Adrenal gland (tissue), 12 donors: Measurements from ENCODE around the gene CFAP221. TPM values are rescaled to one million over a fixed set of nuclear protein-coding genes. Genes with fewer than 3 reads are reported as not detected.

Experiments
- DNase-seq, 7 donors: peaks; one replicate each; pipeline ENCODE4 v3.0.0-alpha.2; 2019 to 2020
- H3K27ac ChIP-seq, 5 donors: fragments of 200-600 bp; sonication (generic) in 4 of 5; 1 replicate in 3 of 5; 2 replicates in 2 of 5; pipeline versions ENCODE4 v1.5.1 to v1.8.0; 2016 to 2020; ENCODE audit warnings: mild to moderate bottlenecking in 1 of 5
- H3K27me3 ChIP-seq: fragments of 200-600 bp; 2 replicates; pipeline ENCODE4 v1.8.0; 2021
- H3K36me3 ChIP-seq, 2 donors: fragments of 200-600 bp; replicated peaks in 1 of 2; 1 replicate in 1 of 2; 2 replicates in 1 of 2; pipeline versions ENCODE4 v1.5.1 to v1.8.0; 2018 to 2022
- H3K4me1 ChIP-seq, 2 donors: fragments of 200-600 bp; replicated peaks in 1 of 2; 1 replicate in 1 of 2; 2 replicates in 1 of 2; pipeline versions ENCODE4 v1.5.1 to v1.8.0; 2018 to 2021
- H3K4me3 ChIP-seq, 4 donors: fragments of 200-600 bp; sonication (generic) in 3 of 4; one replicate each; pipeline ENCODE4 v1.5.1; 2016 to 2018
- H3K9me3 ChIP-seq, 3 donors: fragments of 200-600 bp; sonication (generic) in 1 of 3; replicated peaks in 1 of 3; 1 replicate in 2 of 3; 2 replicates in 1 of 3; pipeline versions ENCODE4 v1.5.1 to v1.8.0; 2016 to 2021
- CTCF ChIP-seq, 6 experiments: fragments of 450-650 bp in 4 of 6; fragments of 200-600 bp in 2 of 6; sonication (generic) in 1 of 6; IDR thresholded peaks; 1 replicate in 5 of 6; 2 replicates in 1 of 6; pipeline versions ENCODE4 v1.5.1 to v1.8.0; 2016 to 2021; ENCODE audit warnings: antibody characterized with exemption in 6 of 6, mild to moderate bottlenecking in 2 of 6, moderate library complexity in 1 of 6
- POLR2A ChIP-seq, 2 donors: fragments of 450-650 bp; IDR thresholded peaks; one replicate each; pipeline ENCODE4 v1.6.1; 2017; ENCODE audit warnings: antibody characterized with exemption in 2 of 2, mild to moderate bottlenecking in 2 of 2, moderate library complexity in 1 of 2
- WGBS, 4 donors: extraction: QIAGEN DNeasy Blood & Tissue Kit in 2 of 4; methylation state at CpG; one replicate each; pipeline versions ENCODE4 v1.1.5 to v1.1.7; 2013 to 2017; 5-methylcytosine and 5-hydroxymethylcytosine counted together
- intact Hi-C, 2 donors: fragments of 100-400 bp; cut with DNase I; formaldehyde crosslinking; loops; one replicate each; pipeline versions ENCODE4 v1.14.1 to v1.15.0; 2022 to 2023
- polyA plus RNA-seq, 3 donors: library from polyadenylated mRNA; stranded (reverse); fragments of 200-250 nt in 2 of 3; fragments of 350-450 nt in 1 of 3; fragmentation: Illumina TruSeq in 1 of 3; extraction: RNeasy Lipid Tissue Mini Kit (QIAGEN cat#74804) in 1 of 3; gene quantifications; one replicate each; pipeline ENCODE4 v1.2.3, GENCODE V29; 2013 to 2014
- total RNA-seq, 9 donors: library from RNA; depleted of rRNA in 4 of 9; stranded (reverse); fragments of >200 nt in 4 of 9; fragments of 120-200 nt in 1 of 9; fragmentation: NEBNext Ultra II Directional in 1 of 9; extraction: Animal tissue kit (Norgen Biotek cat#: 25700) in 1 of 9; gene quantifications; one replicate each; pipeline versions ENCODE4 v1.1.0 to v1.2.4, GENCODE V29; 2013 to 2023
- donor health status: healthy with polysubstance abuse.
- donor health status: Bipolar disorder and iron deficiency.
- donor health status: DM: yes; HTN: yes; CAD: no.
- donor health status: DM: no; HTN: no; CAD: no.
- donor health status: DM: no; HTN: no; CAD: no.
- donor health status: DM: yes; HTN: yes; CAD: no.

Gene CFAP221
- total and polyA plus RNA-seq, 12 donors: 1.1 to 14.0 (median 4.4) TPM

DNA sequence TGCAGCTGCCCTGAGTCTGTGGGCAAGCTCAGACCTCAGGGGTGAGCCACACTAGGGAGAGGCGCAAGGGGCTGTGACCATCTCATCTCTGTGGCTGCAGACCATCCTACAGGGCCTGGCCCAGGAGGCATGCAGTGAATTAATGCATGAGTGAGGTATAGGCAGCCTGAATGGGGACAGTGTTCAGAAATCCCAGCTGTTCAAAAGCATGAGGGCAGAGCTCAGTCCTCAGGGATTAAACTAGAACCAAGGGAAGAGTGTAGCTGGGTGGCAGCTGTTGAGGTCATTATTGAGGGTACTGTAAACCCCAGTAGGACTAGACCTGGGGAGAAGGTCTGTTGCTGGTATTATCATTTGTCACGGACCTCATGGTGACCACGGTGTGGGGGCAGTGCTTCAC, 151.8 kb downstream of the CFAP221 start:
- peaks cover 0 to 19% of the 10 kb centered on the region in 2 donors for H3K4me1 ChIP-seq
- no peaks in the 10 kb centered on the region for H3K27me3 ChIP-seq
- no peak for DNase-seq
- TF ChIP-seq CTCF (IDR thresholded peaks at IDR 0.05) (no peak), POLR2A (IDR thresholded peaks at IDR 0.05) (no peak)
- no peak overlapping the region for H3K27ac ChIP-seq
- 94 to 100% (median 98%) methylated on average over 3 of the region's 3 CpGs for WGBS, 4 donors
- H3K36me3 ChIP-seq: no peaks in the 10 kb centered on the region
- H3K4me3 ChIP-seq: no peak overlapping the region
- intact Hi-C loops: no loop called here
- H3K9me3 ChIP-seq: no peaks in the 10 kb centered on the region

- Histone ChIP-seq H3K4me3 (no peak overlapping the region), H3K36me3 (no peaks in the 10 kb centered on the region), H3K27me3 (no peaks in the 10 kb centered on the region), H3K4me1 (peaks cover 0 to 19% of the 10 kb centered on the region in 2 donors), H3K9me3 (no peaks in the 10 kb centered on the region), H3K27ac (no peak overlapping the region)
- intact Hi-C loops: no loop called here
- WGBS, 4 donors: 71 to 84% (median 73%) methylated on average over 6 of the region's 6 CpGs
- TF ChIP-seq CTCF (IDR thresholded peaks at IDR 0.05) (no peak), POLR2A (IDR thresholded peaks at IDR 0.05) (no peak)
- no peak for DNase-seq
Measured at GRCh38 chr2:119696494-119697030, 152.3 kb downstream of the CFAP221 start.

- Histone ChIP-seq H3K27ac (no peak overlapping the region), H3K36me3 (no peaks in the 10 kb centered on the region), H3K9me3 (no peaks in the 10 kb centered on the region), H3K4me1 (peaks cover 0 to 19% of the 10 kb centered on the region in 2 donors), H3K27me3 (no peaks in the 10 kb centered on the region), H3K4me3 (no peak overlapping the region)
- TF ChIP-seq POLR2A (IDR thresholded peaks at IDR 0.05): no peak
- no peak for TF ChIP-seq CTCF (IDR thresholded peaks at IDR 0.05)
- intact Hi-C loops: no loop called here
- WGBS, 4 donors: 64 to 75% (median 70%) methylated on average over 8 of the region's 8 CpGs
- DNase-seq: no peak
Measured at GRCh38 chr2:119697290-119698020, 153.2 kb downstream of the CFAP221 start.

GRCh38 chr2:119698246-119698645, 154.0 kb downstream of the CFAP221 start:
- H3K27ac ChIP-seq: no peak overlapping the region
- intact Hi-C loops: no loop called here
- peaks cover 0 to 19% of the 10 kb centered on the region in 2 donors for H3K4me1 ChIP-seq
- TF ChIP-seq POLR2A (IDR thresholded peaks at IDR 0.05) (no peak), CTCF (IDR thresholded peaks at IDR 0.05) (no peak)
- no peak overlapping the region for H3K4me3 ChIP-seq
- no peaks in the 10 kb centered on the region for H3K36me3 ChIP-seq
- H3K9me3 ChIP-seq: no peaks in the 10 kb centered on the region
- DNase-seq: no peak
- no peaks in the 10 kb centered on the region for H3K27me3 ChIP-seq
- 75 to 97% (median 84%) methylated on average over 3 of the region's 3 CpGs for WGBS, 4 donors
